GM19397 (cell line): ENCODE measurements around the gene TEPSIN.

Experiments
- ATAC-seq: cut with Tn5 transposase; IDR thresholded peaks from one replicate; pipeline ENCODE4 v1.9.1; 2021; ENCODE audit warnings: mild to moderate bottlenecking, moderate library complexity; ENCODE audit not compliant: unreplicated experiment

Gene TEPSIN

GRCh38 chr17:81251094-81251708, 12.3 kb upstream of the TEPSIN start:
- no peak for ATAC-seq

DNA sequence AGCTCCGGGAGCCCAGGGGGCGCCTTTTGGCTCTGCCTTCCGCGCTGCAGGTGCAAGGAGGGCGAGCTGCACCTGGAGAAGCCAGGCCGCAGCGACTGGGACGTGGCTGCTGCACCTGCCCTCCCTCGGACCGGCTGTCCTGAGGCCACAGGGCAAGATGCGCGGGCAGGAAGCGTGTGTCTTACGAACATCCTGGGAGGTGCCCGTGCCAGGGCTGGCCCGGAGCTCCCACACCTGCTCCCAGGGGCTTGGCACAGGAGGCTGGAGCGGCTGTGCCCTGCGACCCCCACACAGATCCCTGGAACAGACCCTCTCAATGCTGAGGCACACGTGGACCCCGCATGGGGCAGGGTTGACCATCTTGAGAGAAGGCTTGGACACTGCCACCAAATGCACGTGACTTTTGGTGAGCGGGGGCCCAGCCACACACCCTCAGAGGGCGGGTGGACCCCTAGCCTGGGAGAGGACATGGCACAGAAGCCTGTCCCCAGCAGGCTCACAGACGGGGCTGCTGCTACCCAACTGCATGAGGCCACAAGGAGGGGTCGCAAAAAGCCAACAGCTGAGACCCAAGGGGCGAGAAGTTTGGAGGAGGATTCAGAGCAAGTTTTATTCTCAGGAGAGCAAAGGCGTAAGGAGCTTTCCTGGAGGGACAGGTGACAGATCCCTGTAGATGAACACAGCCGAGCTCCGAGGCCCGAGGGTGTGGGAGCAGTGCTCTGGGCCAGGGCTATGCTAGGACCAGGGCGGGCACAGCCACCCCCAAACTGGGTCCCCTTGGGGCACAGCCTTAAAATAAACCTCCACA, 11.6 kb upstream of the TEPSIN start:
- ATAC-seq, result no peak

GRCh38 chr17:81249223-81250040, 10.6 kb upstream of the TEPSIN start:
- no peak for ATAC-seq

- ATAC-seq, result no peak
These were observed 9.8 kb upstream of the TEPSIN start for GRCh38 chr17:81248649-81249048.

- no peak for ATAC-seq
These were observed 8.6 kb upstream of the TEPSIN start for GRCh38 chr17:81247339-81247990.

GRCh38 chr17:81246679-81247338, 8.0 kb upstream of the TEPSIN start:
- no peak for ATAC-seq

GRCh38 chr17:81246343-81246670, 7.5 kb upstream of the TEPSIN start:
- ATAC-seq, result no peak

DNA sequence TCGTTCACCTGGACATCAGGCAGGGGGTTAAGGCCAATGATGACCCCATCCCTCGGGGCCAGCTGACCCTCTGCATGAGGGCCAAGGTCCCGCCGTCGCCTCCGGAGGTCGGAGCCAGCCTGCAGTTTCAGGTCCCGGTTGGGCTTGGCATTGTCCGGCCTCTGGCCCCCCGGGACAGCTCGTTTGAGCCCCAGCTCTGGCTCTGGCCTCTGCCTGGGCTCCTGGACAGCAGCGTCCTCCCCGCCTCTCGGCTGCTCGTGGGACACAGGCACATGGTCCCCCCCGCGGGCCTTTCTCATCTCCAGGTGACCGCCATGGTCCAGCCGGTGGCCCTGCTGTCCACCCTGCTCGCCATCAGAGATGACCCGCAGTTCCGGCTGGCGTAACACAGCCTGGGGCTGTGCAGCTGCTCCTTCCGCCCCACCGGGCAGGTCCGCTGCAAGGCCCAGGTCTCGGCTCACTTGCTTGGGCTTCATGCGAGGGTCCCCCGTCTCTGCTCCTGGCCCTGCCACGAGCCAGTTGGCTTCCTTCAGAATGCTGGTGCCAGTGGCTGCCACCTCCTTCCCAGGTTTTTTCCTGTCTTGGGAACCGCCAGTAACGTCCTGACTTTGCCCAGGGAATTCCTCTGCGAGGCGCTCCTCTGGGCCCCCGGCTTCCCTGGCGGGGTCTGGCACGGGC, 6.9 kb upstream of the TEPSIN start:
- no peak for ATAC-seq

DNA sequence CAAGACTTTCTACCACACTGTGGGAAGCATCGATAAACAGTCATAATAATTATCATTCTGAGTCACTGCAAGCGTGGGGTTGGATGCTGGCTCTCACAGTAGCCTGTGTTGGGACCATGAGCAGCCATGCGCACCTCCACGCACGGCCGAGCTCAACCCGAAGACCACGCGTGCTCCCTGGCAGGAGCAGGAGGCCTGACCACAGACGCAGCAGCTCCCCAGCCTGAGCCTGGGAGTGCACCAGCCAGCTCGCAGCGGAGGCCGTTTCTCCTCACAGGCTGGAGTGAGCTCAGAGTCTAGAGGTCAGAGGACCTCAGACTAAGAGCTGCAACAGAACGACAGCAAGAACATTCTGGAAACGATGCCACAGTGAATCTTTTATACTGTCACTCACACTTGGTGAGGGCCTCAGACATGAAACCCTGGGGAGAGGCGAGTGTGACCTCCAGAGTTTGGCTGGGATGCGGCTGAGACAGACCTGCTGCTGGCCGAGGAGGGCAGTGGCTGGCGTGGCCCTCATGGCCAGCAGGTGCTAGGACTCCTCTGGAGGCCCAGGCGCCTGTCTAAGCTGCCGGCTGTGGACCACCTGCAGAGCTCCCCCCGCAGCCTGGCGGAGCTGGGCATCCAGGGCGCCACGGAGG, 6.3 kb upstream of the TEPSIN start:
- no peak for ATAC-seq

GRCh38 chr17:81244358-81245023, 5.6 kb upstream of the TEPSIN start:
- ATAC-seq, result no peak

GRCh38 chr17:81243333-81243664, 4.4 kb upstream of the TEPSIN start:
- ATAC-seq, result no peak

DNA sequence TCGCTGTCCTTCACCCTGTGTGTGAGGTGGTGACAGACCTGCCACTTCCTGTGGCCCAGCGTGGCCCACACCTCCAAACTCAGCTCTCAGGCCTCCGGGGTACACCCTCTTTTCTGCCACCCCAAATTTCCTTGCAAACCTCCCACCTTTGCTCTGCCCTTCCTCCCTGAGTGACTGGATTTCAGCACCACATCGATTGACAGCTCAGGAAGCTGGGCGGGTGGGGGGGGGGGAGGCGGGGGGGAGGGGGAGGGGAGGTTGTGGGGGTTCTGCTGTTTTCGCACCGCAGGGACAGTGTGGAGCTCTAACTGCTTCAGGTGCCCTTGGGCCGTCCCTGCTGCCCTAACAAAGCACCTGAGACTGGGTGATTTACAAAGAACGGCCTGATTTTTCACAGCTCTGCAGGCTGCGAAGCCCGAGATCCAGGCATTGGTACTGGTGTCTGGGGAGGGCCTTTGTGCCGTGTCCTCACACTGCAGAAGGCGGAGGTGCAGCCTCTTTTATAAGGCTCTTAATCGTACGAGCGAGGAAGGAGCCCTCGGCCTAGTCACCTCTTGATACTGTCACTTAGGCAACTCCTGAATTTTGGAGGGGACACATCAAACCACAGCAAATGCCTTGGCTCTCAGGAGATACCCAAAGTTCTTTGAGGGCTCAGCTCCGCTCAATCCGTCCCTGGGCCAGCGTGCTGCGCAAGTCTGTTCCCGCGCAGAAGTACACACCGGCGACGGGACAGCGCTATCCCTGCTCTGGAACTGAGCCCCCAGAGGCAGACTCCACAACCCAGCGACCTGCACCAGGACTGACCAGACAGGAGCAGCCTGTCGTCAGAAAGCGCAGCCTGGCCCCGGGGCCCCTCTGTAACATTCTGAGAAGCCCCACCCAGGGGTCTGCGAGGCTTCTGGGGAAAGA, 3.8 kb upstream of the TEPSIN start:
- no peak for ATAC-seq

- ATAC-seq, result no peak
These were observed 3.0 kb upstream of the TEPSIN start for GRCh38 chr17:81241648-81242420.

DNA sequence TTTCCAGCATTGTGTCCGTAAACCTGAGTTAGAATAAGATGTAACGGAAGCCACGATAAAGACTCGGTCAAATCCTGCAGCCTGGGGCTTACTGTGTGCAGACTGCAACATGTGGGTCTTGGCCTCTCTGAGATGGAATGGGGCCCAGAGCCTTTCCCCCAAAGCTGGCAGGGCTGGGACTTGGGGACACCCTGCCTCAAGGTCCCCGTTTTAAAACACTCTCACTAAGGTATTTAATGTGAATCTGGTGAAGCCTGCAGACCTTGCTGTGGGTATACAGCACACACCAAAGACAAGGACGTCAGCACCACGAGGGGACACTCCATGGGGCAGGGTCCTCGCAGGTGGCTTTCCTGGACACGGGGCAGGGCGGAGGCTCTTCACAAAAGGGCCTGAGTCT, 2.3 kb upstream of the TEPSIN start:
- ATAC-seq, result no peak

- no peak for ATAC-seq
These were observed 1.9 kb upstream of the TEPSIN start for GRCh38 chr17:81240761-81241160.

DNA sequence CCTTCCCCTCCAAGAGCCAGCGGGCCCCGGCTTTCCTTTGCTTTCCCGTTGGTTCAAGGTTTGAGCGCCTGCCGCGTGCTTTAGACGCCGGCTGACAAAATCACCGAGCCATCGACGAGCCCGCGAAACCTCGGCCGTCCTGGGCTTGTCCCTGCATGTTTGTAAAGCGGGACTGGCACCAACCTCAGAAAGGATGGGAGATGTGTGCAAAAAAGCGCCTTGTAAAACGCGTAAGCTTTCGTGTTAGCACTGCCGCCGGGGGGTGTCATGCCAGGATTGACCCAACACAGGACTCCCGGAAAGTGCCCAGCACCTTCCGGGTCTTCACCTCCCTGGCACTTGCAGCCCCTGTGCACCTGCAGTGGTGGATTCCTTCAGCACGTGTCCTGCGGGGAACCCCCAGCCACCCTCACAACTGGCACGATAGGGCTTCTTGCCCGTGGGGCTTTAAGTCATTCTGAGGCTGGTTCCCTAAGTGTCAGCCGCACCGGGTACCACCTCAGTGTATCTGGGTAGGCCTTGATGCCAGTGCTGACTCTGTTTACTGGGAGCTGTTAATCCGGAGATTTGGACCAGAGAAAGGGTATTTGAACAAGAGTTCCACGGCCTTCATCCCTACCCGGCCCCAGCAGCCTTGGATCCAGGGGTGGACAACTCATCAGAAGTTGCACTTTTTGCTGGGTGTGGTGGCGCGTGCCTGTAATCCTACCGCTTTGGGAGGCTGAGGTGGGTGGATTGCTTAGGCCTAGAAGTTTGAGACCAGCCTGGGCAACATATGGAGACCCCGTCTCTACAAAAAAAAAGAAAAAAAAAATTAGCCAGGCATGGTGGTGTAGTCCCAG, 1.1 kb upstream of the TEPSIN start:
- ATAC-seq, result no peak

GRCh38 chr17:81238490-81238814, 403 bp downstream of the TEPSIN start:
- peak; percentile 3 for ATAC-seq
